K562 (cell line): ENCODE data around the gene TIAM1. TPM values are rescaled to one million over a fixed set of nuclear protein-coding genes. Genes with fewer than 3 reads are reported as not detected.

Experiments
- ATAC-seq: fragments of 200-7000 bp; cut with Tn5 transposase; 3 replicates; pipeline ENCODE4 v1.9.1; 2020; ENCODE audit warnings: moderate library complexity
- BruUV-seq: library from RNA; stranded (reverse); fragments of 400-500 nt; replicated peaks from 2 replicates; lab custom pipeline; 2021; lab: Mats Ljungman, UMichigan
- CTCF ChIA-PET: fragments of 300-600 bp; formaldehyde crosslinking; extraction: SDS; loops from one replicate; lab custom pipeline; 2021; ENCODE audit warnings: low intra/inter-chr PET ratio; lab: Yijun Ruan, JAX
- POLR2A ChIA-PET: fragments of 300-600, 350-650 bp; sonication (Branson Sonifier 250); formaldehyde crosslinking; extraction: SDS; loops from one replicate; lab custom pipeline; 2021; ENCODE audit warnings: antibody characterized with exemption, inconsistent platforms; lab: Yijun Ruan, JAX
- DNase-seq, 4 experiments: peaks; one replicate each; pipeline versions ENCODE4 v3.0.0 to v3.0.0-alpha.2; 2011 to 2018; ENCODE audit warnings: low spot score in 3 of 4, mixed read lengths in 3 of 4; ENCODE audit errors: extremely low read depth in 1 of 4
- FAIRE-seq: peaks from 2 replicates; lab custom pipeline; 2011; peaks lifted over from hg19 to GRCh38; lab: Jason Lieb, UNC
- H2AFZ ChIP-seq: 2 replicates; pipeline ENCODE4 v1.6.0; 2011; ENCODE audit warnings: low read depth, low read length, control low read depth, inconsistent platforms
- H3K27ac ChIP-seq: fragments of 200-600 bp; 3 replicates; pipeline ENCODE4 v1.8.0; 2011; ENCODE audit warnings: low read depth, mild to moderate bottlenecking, control low read depth, inconsistent platforms, low read length, moderate library complexity, mixed read lengths; ENCODE audit errors: extremely low read depth
- H3K27me3 ChIP-seq, 2 experiments: fragments of 300-600 bp in 1 of 2; 2 replicates in 1 of 2; 3 replicates in 1 of 2; pipeline versions ENCODE4 v1.6.0 to v1.8.0; 2011; ENCODE audit warnings: inconsistent platforms in 2 of 2, low read length in 2 of 2, mild to moderate bottlenecking in 1 of 2, mixed read lengths in 1 of 2, moderate library complexity in 1 of 2; ENCODE audit not compliant: control insufficient read depth in 2 of 2, insufficient read depth in 2 of 2
- H3K36me3 ChIP-seq: fragments of 300-600 bp; 3 replicates; pipeline ENCODE4 v1.8.0; 2011; ENCODE audit warnings: mild to moderate bottlenecking, low read length, inconsistent platforms; ENCODE audit not compliant: control insufficient read depth, insufficient read depth
- H3K4me1 ChIP-seq, 2 experiments: fragments of 200-600 bp in 1 of 2; replicated peaks in 1 of 2; 2 replicates in 1 of 2; 3 replicates in 1 of 2; pipeline versions ENCODE4 v1.5.1 to v1.8.0; 2011; ENCODE audit warnings: inconsistent platforms in 2 of 2, low read length in 2 of 2, mild to moderate bottlenecking in 1 of 2, mixed read lengths in 1 of 2, moderate library complexity in 1 of 2; ENCODE audit not compliant: control insufficient read depth in 2 of 2, insufficient read depth in 2 of 2
- H3K4me2 ChIP-seq: 2 replicates; pipeline ENCODE4 v1.6.1; 2011; ENCODE audit warnings: low read length, control low read depth, inconsistent platforms, mixed read lengths; ENCODE audit not compliant: insufficient read depth
- H3K4me3 ChIP-seq: fragments of 200-600 bp; sonication (generic), shearing (Covaris generic); 2 replicates; pipeline ENCODE4 v1.5.1; 2016; ENCODE audit warnings: control low read depth, inconsistent platforms
- H3K79me2 ChIP-seq: fragments of 200-600 bp; 3 replicates; pipeline ENCODE4 v1.8.0; 2011; ENCODE audit warnings: low read length, inconsistent platforms; ENCODE audit not compliant: control insufficient read depth, insufficient read depth
- H3K9ac ChIP-seq, 2 experiments: 2 replicates each; pipeline versions ENCODE4 v1.6.0 to v1.6.1; 2011; ENCODE audit warnings: low read depth in 2 of 2, low read length in 2 of 2, control low read depth in 1 of 2, inconsistent platforms in 1 of 2, mild to moderate bottlenecking in 1 of 2, mixed read lengths in 1 of 2; ENCODE audit not compliant: insufficient read depth in 1 of 2
- H3K9me1 ChIP-seq: one replicate; pipeline ENCODE4 v1.6.0; 2011; ENCODE audit warnings: inconsistent platforms, mild to moderate bottlenecking, low read length, moderate library complexity; ENCODE audit not compliant: control insufficient read depth, insufficient read depth
- H3K9me3 ChIP-seq: replicated peaks from 2 replicates; pipeline ENCODE4 v1.5.1; 2011; ENCODE audit warnings: low read depth, low read length, inconsistent platforms; ENCODE audit not compliant: control insufficient read depth, insufficient read depth
- H4K20me1 ChIP-seq: replicated peaks from 2 replicates; pipeline ENCODE4 v1.6.1; 2011; ENCODE audit warnings: low read length, inconsistent platforms, mixed read lengths; ENCODE audit not compliant: control insufficient read depth, insufficient read depth
- BHLHE40 ChIP-seq: IDR thresholded peaks from 2 replicates; pipeline ENCODE4 v1.6.1; 2011; ENCODE audit warnings: low read length, improper control_type of control experiment
- CBX5 ChIP-seq: IDR thresholded peaks from 2 replicates; pipeline ENCODE4 v1.6.1; 2014; ENCODE audit warnings: low read depth, borderline replicate concordance
- CCAR2 ChIP-seq: fragments of 200-400 bp; formaldehyde crosslinking; IDR thresholded peaks from 2 replicates; pipeline ENCODE4 v1.6.1; 2017; ENCODE audit warnings: mild to moderate bottlenecking, low read depth, low read length
- CEBPZ ChIP-seq: fragments of 150-350 bp; IDR thresholded peaks from 2 replicates; pipeline ENCODE4 v1.6.1; 2014; ENCODE audit warnings: low read depth, mild to moderate bottlenecking, low read length, borderline replicate concordance
- CSDE1 ChIP-seq, 2 experiments: fragments of 450-650 bp; IDR thresholded peaks; 2 replicates each; pipeline ENCODE4 v1.6.1; 2016; ENCODE audit warnings: mild to moderate bottlenecking in 1 of 2
- E2F3 ChIP-seq: fragments of 250-450 bp; sonication (Bioruptor Pico); IDR thresholded peaks from 2 replicates; pipeline ENCODE4 v1.4.0; 2020; ENCODE audit warnings: mild to moderate bottlenecking
- HBP1 ChIP-seq: fragments of 450-650 bp; formaldehyde crosslinking; IDR thresholded peaks from 2 replicates; pipeline ENCODE4 v1.4.0; 2022; ENCODE audit warnings: missing genetic modification characterization
- MCM7 ChIP-seq, 2 experiments: fragments of 450-650 bp; IDR thresholded peaks; 2 replicates each; pipeline ENCODE4 v1.6.1; 2016 to 2018
- NUFIP1 ChIP-seq: fragments of 450-650 bp; IDR thresholded peaks from 2 replicates; pipeline ENCODE4 v1.6.1; 2018; ENCODE audit not compliant: partially characterized antibody
- RFX5 ChIP-seq: IDR thresholded peaks from 2 replicates; pipeline ENCODE4 v1.6.1; 2011; ENCODE audit warnings: low read depth, mild to moderate bottlenecking, improper control_type of control experiment, low read length
- ZBTB5 ChIP-seq: fragments of 450-650 bp; IDR thresholded peaks from 2 replicates; pipeline ENCODE4 v1.6.1; 2017; ENCODE audit warnings: antibody characterized with exemption
- ZNF717 ChIP-seq: fragments of 250-450 bp; sonication (Bioruptor Pico); IDR thresholded peaks from 2 replicates; pipeline ENCODE4 v1.5.0; 2021
- ZNF778 ChIP-seq: fragments of 450-650 bp; formaldehyde crosslinking; IDR thresholded peaks from 2 replicates; pipeline ENCODE4 v1.4.0; 2020; ENCODE audit warnings: mild to moderate bottlenecking, moderate library complexity
- WGBS: fragments of 100-300 bp; shearing (Covaris generic); methylation state at CpG from one replicate; pipeline ENCODE4 v1.1.6; 2016; ENCODE audit warnings: low coverage, mixed read lengths; ENCODE audit not compliant: insufficient coverage; ENCODE audit errors: missing lambda C conversion rate; 5-methylcytosine and 5-hydroxymethylcytosine counted together
- in situ Hi-C: fragments of 300-500 bp; cut with MboI; formaldehyde crosslinking; loops from 4 replicates; pipeline ENCODE4 v1.15.0; 2018; ENCODE audit warnings: inconsistent platforms, mixed read lengths
- intact Hi-C: fragments of 100-400 bp; cut with micrococcal nuclease; formaldehyde crosslinking; loops from 2 replicates; pipeline ENCODE4 v1.14.2; 2022
- polyA plus RNA-seq, 8 experiments: library from polyadenylated mRNA; depleted of rRNA in 4 of 8; stranded (reverse) in 5 of 8; unstranded in 3 of 8; fragments of >200 nt; fragmentation: Nextera tagmentation in 2 of 8; fragmentation: Illumina TruSeq in 1 of 8; extraction: Ambion mirVana in 2 of 8; extraction: Trizol in 1 of 8; gene quantifications; 2 replicates each; pipeline versions ENCODE4 v1.2.1 to v1.2.3, GENCODE V29; 2011 to 2014; ENCODE audit warnings: inconsistent platforms in 1 of 8, missing spikeins in 1 of 8
- total RNA-seq, 7 experiments: library from RNA; depleted of rRNA in 6 of 7; stranded (reverse); fragments of >200 nt in 6 of 7; fragmentation: Illumina TruSeq in 2 of 7; extraction: Trizol in 2 of 7; gene quantifications; 2 replicates each; pipeline versions ENCODE4 v1.2.1 to v1.2.3, GENCODE V29; 2011 to 2021; ENCODE audit warnings: low replicate concordance in 1 of 7

The TIAM1 gene
- total and polyA plus RNA-seq, 9 of the 15 experiments (the other 6 are each of a cell fraction or from before 2014, with no cell fraction given) = 0.11 TPM; not detected in 8

GRCh38 chr21:31107871-31108270, 236.2 kb downstream of the TIAM1 start (continued):
- no peak for TF ChIP-seq CSDE1 (IDR thresholded peaks at IDR 0.05)
- no peak for TF ChIP-seq ZNF778 (CRISPR knock-in tag)
- no peak for TF ChIP-seq RFX5
- TF ChIP-seq BHLHE40 = no peak
- no peak for TF ChIP-seq HBP1 (CRISPR knock-in tag)
- TF ChIP-seq ZBTB5 = no peak
- TF ChIP-seq, all 486 proteins: peak for 0

GRCh38 chr21:31107176-31107785, 236.8 kb downstream of the TIAM1 start:
- Histone ChIP-seq H2AFZ (no peak overlapping the region), H3K4me2 (no peak overlapping the region), H3K9me1 (no peaks in the 10 kb centered on the region), H3K4me1 (no peaks in the 10 kb centered on the region), H3K79me2 (no peaks in the 10 kb centered on the region), H3K9me3 (no peaks in the 10 kb centered on the region), H3K9ac (no peak overlapping the region), H3K27me3 (no peaks in the 10 kb centered on the region), H4K20me1 (no peaks in the 10 kb centered on the region), H3K4me3 (no peak overlapping the region), H3K36me3 (no peaks in the 10 kb centered on the region), H3K27ac (no peak overlapping the region)
- DNase-seq = no peak
- ChIA-PET POLR2A (interaction anchor here (0.6 kb wide), 1 partner anchor 1215 kb away, joined by 4 read pairs; no protein-coding TSS in a partner anchor), CTCF (no interaction called here)
- intact Hi-C loops (no loop called here), in situ Hi-C loops (no loop called here)
- BruUV-seq = no TSS peak
- no peak for ATAC-seq
- 0% methylated on average over 4 of the region's 4 CpGs for WGBS
- FAIRE-seq = no peak
- no peak for TF ChIP-seq ZBTB5
- no peak for TF ChIP-seq CBX5
- TF ChIP-seq NUFIP1 = no peak
- no peak for TF ChIP-seq E2F3 (CRISPR knock-in tag)
- no peak for TF ChIP-seq CEBPZ
- TF ChIP-seq CCAR2 = no peak
- TF ChIP-seq MCM7 (IDR thresholded peaks at IDR 0.05) = no peak
- no peak for TF ChIP-seq ZNF717 (CRISPR knock-in tag)
